Upper lobe of left lung (tissue), 6 donors: Measurements from ENCODE around the gene GSK3A. TPM values are rescaled to one million over a fixed set of nuclear protein-coding genes. Genes with fewer than 3 reads are reported as not detected.

ENCODE experiments used
- ATAC-seq, 2 donors: fragments of 200-7000 bp; cut with Tn5 transposase; one replicate each; pipeline ENCODE4 v1.9.1; 2022; ENCODE audit warnings: mild to moderate bottlenecking in 2 of 2, moderate library complexity in 2 of 2; ENCODE audit not compliant: low FRiP score in 2 of 2
- DNase-seq, 2 donors: peaks; one replicate each; pipeline ENCODE4 v3.0.0-alpha.2; 2019 to 2020
- H3K27ac ChIP-seq, 4 donors: fragments of 200-600 bp; sonication (generic); one replicate each; pipeline ENCODE4 v1.5.1; 2016 to 2019
- H3K27me3 ChIP-seq, 4 donors: fragments of 200-600 bp; sonication (generic); one replicate each; pipeline ENCODE4 v1.5.1; 2017 to 2019
- H3K36me3 ChIP-seq, 4 donors: fragments of 200-600 bp; sonication (generic); one replicate each; pipeline ENCODE4 v1.5.1; 2016 to 2019
- H3K4me1 ChIP-seq, 4 donors: fragments of 200-600 bp; sonication (generic); one replicate each; pipeline ENCODE4 v1.5.1; 2018 to 2019
- H3K4me3 ChIP-seq, 4 donors: fragments of 200-600 bp; sonication (generic); one replicate each; pipeline ENCODE4 v1.5.1; 2017 to 2019; ENCODE audit warnings: mild to moderate bottlenecking in 2 of 4, moderate library complexity in 1 of 4
- H3K9me3 ChIP-seq, 4 donors: fragments of 200-600 bp; sonication (generic); one replicate each; pipeline ENCODE4 v1.5.1; 2018 to 2019
- EP300 ChIP-seq, 4 donors: sonication (generic); formaldehyde crosslinking; IDR thresholded peaks; one replicate each; pipeline ENCODE4 v1.5.1; 2017; ENCODE audit warnings: antibody characterized with exemption in 4 of 4, control low read depth in 2 of 4
- POLR2A ChIP-seq, 4 donors: fragments of 450-650 bp; IDR thresholded peaks; one replicate each; pipeline ENCODE4 v1.5.1; 2016 to 2017; ENCODE audit warnings: antibody characterized with exemption in 4 of 4, mild to moderate bottlenecking in 2 of 4
- POLR2AphosphoS5 ChIP-seq, 2 donors: sonication (generic); formaldehyde crosslinking; IDR thresholded peaks; one replicate each; pipeline ENCODE4 v1.5.1; 2017; ENCODE audit warnings: antibody characterized with exemption in 2 of 2
- WGBS, 2 donors: methylation state at CpG; one replicate each; pipeline ENCODE4 v1.1.5; 2017 to 2018; 5-methylcytosine and 5-hydroxymethylcytosine counted together
- total RNA-seq, 6 donors: library from RNA; depleted of rRNA in 4 of 6; stranded (reverse); fragments of >200 nt in 4 of 6; gene quantifications; one replicate each; pipeline versions ENCODE4 v1.1.0 to v1.2.1, GENCODE V29; 2016 to 2021
- TF ChIP-seq, protein P1 (sequence below), 6 experiments: fragments of 450-650 bp in 4 of 6; fragments of 200-600 bp in 2 of 6; sonication (generic) in 2 of 6; IDR thresholded peaks; one replicate each; pipeline ENCODE4 v1.5.1; 2016 to 2019; ENCODE audit warnings: antibody characterized with exemption in 6 of 6
- donor health status: DM: no; HTN: no; CAD: no; lungs with moderate emphysema.
- donor health status: DM: no; HTN: yes; CAD: no; lungs with severe emphysema.

Gene GSK3A
- total RNA-seq, 6 donors from 2014 or later, result 33.2 to 46.9 (median 39.1) TPM

DNA sequence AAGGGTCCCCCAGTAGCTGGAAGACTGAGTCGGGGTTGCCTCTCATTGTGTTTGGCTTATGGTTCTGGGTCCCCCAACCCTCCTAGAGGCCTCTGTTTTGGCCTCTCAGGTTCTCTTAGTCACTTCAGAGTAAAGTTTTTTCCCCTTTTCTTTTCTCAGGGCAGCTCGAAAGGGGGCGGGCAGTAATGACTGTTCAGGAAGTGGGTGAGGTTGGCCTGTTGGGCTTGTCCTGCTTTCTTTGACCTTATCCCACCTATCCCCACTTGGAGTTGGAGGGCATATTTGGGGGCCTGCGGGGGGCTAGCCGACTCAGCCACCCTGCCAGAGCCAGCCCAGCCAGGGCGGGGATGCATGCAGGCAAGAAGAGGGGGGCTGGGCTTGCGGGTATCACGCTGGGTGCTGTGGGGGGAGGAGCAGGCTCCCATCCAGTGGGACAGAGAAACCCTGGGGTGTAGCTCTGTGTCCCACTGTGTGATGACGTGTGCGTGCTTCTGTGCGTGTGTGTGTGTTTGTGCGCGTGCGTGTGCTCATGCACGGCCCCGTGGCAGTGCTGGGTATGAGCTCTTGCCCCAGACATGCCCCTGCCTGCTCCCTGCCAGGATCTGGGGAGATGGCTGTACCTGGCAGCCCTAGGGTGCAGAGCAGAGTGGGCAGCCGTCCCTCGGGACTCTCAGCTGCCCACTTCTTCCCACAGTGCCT, 28.1 kb upstream of the GSK3A start:
- Histone ChIP-seq H3K4me3 (peak overlapping the region; percentile 62 to 76 (median 66)), H3K27me3 (no peaks in the 10 kb centered on the region), H3K9me3 (no peaks in the 10 kb centered on the region), H3K4me1 (peaks cover 25 to 54% (median 33%) of the 10 kb centered on the region in 4 donors), H3K27ac (peak overlapping the region; percentile 95 to 98 (median 97)), H3K36me3 (peaks cover 17 to 39% (median 33%) of the 10 kb centered on the region in 4 donors)
- 2 to 5% methylated on average over 8 to 17 of the region's 18 CpGs for WGBS, 2 donors
- DNase-seq (peak; percentile 71 to 79), ATAC-seq (no peak)
- peak in 2 of 4 donors; percentile 29 to 54 for TF ChIP-seq POLR2A (IDR thresholded peaks at IDR 0.05)
- no peak for TF ChIP-seq EP300 (IDR thresholded peaks at IDR 0.05)
- peak in 1 of 2 donors; percentile 38 for TF ChIP-seq POLR2AphosphoS5 (IDR thresholded peaks at IDR 0.05)
- TF ChIP-seq, protein P1, sequence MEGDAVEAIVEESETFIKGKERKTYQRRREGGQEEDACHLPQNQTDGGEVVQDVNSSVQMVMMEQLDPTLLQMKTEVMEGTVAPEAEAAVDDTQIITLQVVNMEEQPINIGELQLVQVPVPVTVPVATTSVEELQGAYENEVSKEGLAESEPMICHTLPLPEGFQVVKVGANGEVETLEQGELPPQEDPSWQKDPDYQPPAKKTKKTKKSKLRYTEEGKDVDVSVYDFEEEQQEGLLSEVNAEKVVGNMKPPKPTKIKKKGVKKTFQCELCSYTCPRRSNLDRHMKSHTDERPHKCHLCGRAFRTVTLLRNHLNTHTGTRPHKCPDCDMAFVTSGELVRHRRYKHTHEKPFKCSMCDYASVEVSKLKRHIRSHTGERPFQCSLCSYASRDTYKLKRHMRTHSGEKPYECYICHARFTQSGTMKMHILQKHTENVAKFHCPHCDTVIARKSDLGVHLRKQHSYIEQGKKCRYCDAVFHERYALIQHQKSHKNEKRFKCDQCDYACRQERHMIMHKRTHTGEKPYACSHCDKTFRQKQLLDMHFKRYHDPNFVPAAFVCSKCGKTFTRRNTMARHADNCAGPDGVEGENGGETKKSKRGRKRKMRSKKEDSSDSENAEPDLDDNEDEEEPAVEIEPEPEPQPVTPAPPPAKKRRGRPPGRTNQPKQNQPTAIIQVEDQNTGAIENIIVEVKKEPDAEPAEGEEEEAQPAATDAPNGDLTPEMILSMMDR (IDR thresholded peaks at IDR 0.05), result peak in 1 of 6 experiments; percentile 3

DNA sequence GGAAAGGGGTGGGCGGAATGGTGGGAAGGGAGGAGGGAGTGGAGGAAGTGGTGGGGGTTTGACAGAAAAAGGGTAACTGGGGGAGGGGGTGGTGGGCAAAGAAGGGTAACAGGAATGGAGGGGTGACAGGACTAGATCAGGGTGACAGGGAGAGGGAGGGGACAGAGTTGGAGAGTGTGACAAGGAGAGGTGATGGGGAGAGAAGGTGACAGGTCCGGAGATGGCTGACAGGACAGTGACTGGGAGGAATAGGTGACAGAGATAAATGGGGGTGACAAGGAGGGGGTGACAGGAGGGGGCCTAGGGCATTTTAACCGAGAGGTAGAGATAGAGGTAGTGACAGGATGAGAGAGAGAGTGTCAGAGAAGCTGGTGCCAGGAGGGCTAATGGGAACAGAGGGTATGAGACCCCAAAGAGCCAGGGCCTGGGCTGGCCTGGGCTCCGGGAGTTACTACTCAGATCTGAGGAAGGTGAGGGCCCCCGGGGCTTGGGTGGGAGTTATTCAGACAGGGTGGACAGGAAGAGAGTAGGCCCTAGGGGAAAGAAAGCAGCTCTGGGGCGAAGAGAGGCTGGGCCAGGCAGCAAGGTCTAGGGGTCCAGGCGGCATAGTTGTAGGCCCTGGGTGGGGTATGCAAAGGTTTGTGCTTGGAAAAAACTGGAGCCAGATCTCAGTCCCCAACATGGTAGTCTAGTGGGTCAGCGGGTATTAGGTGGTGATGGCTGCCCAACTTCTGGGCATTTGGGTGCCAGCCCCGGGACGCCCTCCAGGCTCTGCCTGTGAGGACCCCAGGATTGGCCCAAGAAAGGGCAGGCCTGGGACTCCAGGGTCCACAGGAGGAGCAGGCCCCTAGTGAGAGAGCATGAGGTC, 27.3 kb upstream of the GSK3A start:
- Histone ChIP-seq H3K36me3 (peaks cover 17 to 31% (median 29%) of the 10 kb centered on the region in 4 donors), H3K9me3 (no peaks in the 10 kb centered on the region), H3K27ac (peak overlapping the region; percentile 95 to 98 (median 97)), H3K4me3 (peak overlapping the region; percentile 62 to 76 (median 66)), H3K27me3 (no peaks in the 10 kb centered on the region), H3K4me1 (peaks cover 25 to 47% (median 29%) of the 10 kb centered on the region in 4 donors)
- 31 to 35% methylated on average over 9 to 10 of the region's 10 CpGs for WGBS, 2 donors
- DNase-seq (peak in 1 of 2 donors; percentile 24), ATAC-seq (no peak)
- TF ChIP-seq, protein P1 (IDR thresholded peaks at IDR 0.05), result no peak
- TF ChIP-seq EP300 (IDR thresholded peaks at IDR 0.05) (no peak), POLR2AphosphoS5 (IDR thresholded peaks at IDR 0.05) (no peak), POLR2A (IDR thresholded peaks at IDR 0.05) (no peak)

DNA sequence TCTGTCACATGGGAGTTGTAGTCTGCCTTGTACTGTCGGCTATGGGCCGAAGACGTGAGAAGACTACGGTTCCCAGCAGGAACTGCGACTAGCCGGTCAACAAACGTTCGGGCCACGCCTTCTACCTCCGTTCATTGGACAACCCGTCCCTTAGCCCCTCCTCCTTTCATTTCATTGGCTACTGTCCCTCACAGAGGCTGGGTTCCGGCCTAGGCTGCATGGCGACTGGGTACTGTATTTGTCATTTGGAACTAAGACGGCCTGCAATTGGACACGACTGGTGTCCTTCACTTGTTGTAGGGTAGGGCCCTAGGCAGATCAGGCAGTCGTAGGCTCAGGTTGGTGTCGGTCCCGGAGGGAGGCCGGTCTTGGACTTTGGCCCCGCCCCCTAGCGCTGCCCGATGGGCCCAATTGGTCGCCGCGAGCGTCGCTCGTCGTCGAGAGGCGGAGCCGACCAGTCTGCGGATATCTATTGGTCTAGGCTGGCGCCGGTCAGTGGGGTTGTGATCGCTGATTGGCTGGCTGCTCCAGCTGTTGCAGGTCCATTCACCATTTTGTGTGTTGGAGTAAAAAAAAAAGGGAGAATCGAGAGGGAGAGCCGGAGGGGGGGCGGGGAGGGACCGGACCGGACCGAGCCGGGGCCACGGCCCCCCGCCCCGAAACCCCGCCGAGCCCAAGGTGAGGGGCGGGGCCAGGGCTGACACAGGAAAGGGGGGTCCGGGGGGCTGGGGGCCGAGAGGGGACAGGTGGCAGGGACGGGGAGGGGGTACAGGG, 26.5 kb upstream of the GSK3A start, which contains the start of gene CIC:
TSS of gene CIC (plus strand) at position 549 of the 774 bp plus-strand sequence. CDS start 2,532 bp downstream, outside the sequence.
- peaks cover 10 to 23% (median 21%) of the 10 kb centered on the region in 4 donors for H3K36me3 ChIP-seq
- 0 to 1% methylated on average over 33 to 37 of the region's 52 CpGs for WGBS, 2 donors
- H3K4me1 ChIP-seq, result peaks cover 23 to 38% (median 27%) of the 10 kb centered on the region in 4 donors
- H3K27me3 ChIP-seq, result no peaks in the 10 kb centered on the region
- ATAC-seq, result peak; percentile 94 to 97
- no peaks in the 10 kb centered on the region for H3K9me3 ChIP-seq
- peak within 1 kb of the TSS; percentile 62 to 76 (median 66) for H3K4me3 ChIP-seq
- DNase-seq, result peak; percentile 98 to 100
- TF ChIP-seq, protein P1 (IDR thresholded peaks at IDR 0.05), result peak in 1 of 6 experiments; percentile 40
- TF ChIP-seq POLR2AphosphoS5 (IDR thresholded peaks at IDR 0.05), result no peak
- TF ChIP-seq POLR2A (IDR thresholded peaks at IDR 0.05), result no peak
- peak within 1 kb of the TSS; percentile 96 to 100 (median 98) for H3K27ac ChIP-seq

DNA sequence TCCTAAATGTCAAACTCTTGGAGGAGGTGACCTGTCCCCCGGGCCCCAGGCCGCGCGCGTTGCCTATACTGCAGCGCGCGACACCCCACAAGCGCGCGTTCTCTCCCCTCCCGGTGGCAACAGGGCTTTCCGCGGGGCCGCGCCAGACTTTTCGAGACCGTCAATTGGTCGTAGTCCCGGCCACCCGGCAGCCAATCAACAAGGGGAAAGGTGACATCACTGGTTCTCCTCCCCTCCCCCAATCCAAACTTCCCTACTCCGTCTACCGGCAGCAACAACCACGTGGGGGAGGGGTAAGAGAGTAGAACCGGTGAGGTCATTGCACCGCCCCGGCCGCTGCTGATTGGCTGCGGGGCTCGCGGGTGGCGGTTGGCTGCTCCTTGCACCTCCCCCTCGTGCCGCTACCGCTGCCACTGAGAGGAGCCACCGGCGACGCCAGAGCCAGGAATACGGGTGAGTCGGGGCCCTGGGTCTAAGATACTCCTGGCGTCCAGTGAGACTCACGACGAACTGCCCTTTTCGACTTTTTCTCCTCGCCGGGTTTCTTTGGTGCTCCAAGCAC, 25.8 kb upstream of the GSK3A start:
- no peaks in the 10 kb centered on the region for H3K9me3 ChIP-seq
- 0% methylated on average over 9 to 24 of the region's 46 CpGs for WGBS, 2 donors
- peak in 1 of 4 donors; percentile 93 for TF ChIP-seq EP300 (IDR thresholded peaks at IDR 0.05)
- peak; percentile 74 to 90 for TF ChIP-seq POLR2AphosphoS5 (IDR thresholded peaks at IDR 0.05)
- TF ChIP-seq, protein P1 (IDR thresholded peaks at IDR 0.05), result peak in 1 of 6 experiments; percentile 20
- TF ChIP-seq POLR2A (IDR thresholded peaks at IDR 0.05), result peak; percentile 40 to 84 (median 80)
- peaks cover 6 to 16% (median 15%) of the 10 kb centered on the region in 4 donors for H3K36me3 ChIP-seq
- peak overlapping the region; percentile 96 to 100 (median 98) for H3K27ac ChIP-seq
- peak; percentile 98 to 99 for DNase-seq
- H3K27me3 ChIP-seq, result no peaks in the 10 kb centered on the region
- peaks cover 23 to 36% (median 27%) of the 10 kb centered on the region in 4 donors for H3K4me1 ChIP-seq
- H3K4me3 ChIP-seq, result peak overlapping the region; percentile 30 to 69 (median 58)
- ATAC-seq, result peak; percentile 92 to 94
